HG02588 (cell line): ENCODE data around the gene SLC27A4.

Source experiments
- ATAC-seq: cut with Tn5 transposase; IDR thresholded peaks from one replicate; pipeline ENCODE4 v1.9.1; 2021; ENCODE audit warnings: mild to moderate bottlenecking, moderate library complexity; ENCODE audit not compliant: unreplicated experiment

Gene SLC27A4

GRCh38 chr9:128390150-128390812 is 50.0 kb downstream of the SLC27A4 start:
- ATAC-seq, result no peak

- ATAC-seq, result no peak
Measured at GRCh38 chr9:128390813-128391711, 50.7 kb downstream of the SLC27A4 start.

- ATAC-seq, result no peak
Measured at GRCh38 chr9:128391956-128392301, 51.6 kb downstream of the SLC27A4 start.

- ATAC-seq, result no peak
Measured at GRCh38 chr9:128392302-128393144, 52.2 kb downstream of the SLC27A4 start.

- ATAC-seq, result no peak
Measured at GRCh38 chr9:128393145-128393775, 52.9 kb downstream of the SLC27A4 start.

- no peak for ATAC-seq
Measured at GRCh38 chr9:128393970-128394369, 53.6 kb downstream of the SLC27A4 start.

- ATAC-seq, result no peak
Measured at GRCh38 chr9:128394379-128395168, 54.2 kb downstream of the SLC27A4 start.

GRCh38 chr9:128396970-128397613 is 56.8 kb downstream of the SLC27A4 start:
- no peak for ATAC-seq

- no peak for ATAC-seq
Measured at GRCh38 chr9:128397831-128398230, 57.5 kb downstream of the SLC27A4 start.

GRCh38 chr9:128399861-128400260 is 59.5 kb downstream of the SLC27A4 start:
- no peak for ATAC-seq

GRCh38 chr9:128404560-128404959 is 64.2 kb downstream of the SLC27A4 start:
- no peak for ATAC-seq

GRCh38 chr9:128405077-128405779 is 64.9 kb downstream of the SLC27A4 start:
- ATAC-seq, result no peak

- no peak for ATAC-seq
Measured at GRCh38 chr9:128405780-128406171, 65.4 kb downstream of the SLC27A4 start.

- ATAC-seq, result no peak
Measured at GRCh38 chr9:128406848-128407391, 66.6 kb downstream of the SLC27A4 start.

- no peak for ATAC-seq
Measured at GRCh38 chr9:128408963-128409431, 68.7 kb downstream of the SLC27A4 start.

GRCh38 chr9:128409450-128409849 is 69.1 kb downstream of the SLC27A4 start:
- ATAC-seq, result no peak

GRCh38 chr9:128409978-128410377 is 69.7 kb downstream of the SLC27A4 start:
- ATAC-seq, result no peak
